T follicular helper cell (primary cell): ENCODE data around the gene USP2.

Source experiments
- DNase-seq: peaks from one replicate; pipeline ENCODE4 v3.0.0-alpha.2; 2020; ENCODE audit warnings: low read depth

The USP2 gene

DNA sequence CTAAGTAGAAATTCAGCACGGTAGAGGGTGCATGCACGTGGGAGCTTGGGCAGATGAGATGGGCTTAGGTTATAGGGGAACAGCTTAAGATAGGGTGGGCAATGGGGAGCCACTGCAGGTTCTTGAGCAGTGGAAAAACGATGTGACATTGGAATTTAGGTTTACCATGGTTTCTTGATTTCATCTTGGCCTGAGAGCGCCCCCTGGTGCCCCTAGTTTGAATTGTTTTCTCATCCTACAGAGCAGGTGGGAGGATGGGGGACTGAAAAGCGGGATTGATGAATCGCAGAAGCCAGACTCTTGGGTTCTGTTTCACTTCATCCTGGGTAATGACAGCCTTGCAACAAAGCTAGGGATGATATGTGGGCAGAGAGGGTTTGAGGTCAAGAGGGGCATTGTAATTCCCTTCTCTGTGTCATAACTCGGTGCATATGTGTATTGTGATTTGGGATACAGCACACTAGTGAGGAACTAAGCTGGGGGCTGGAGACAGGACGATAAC, 57.9 kb downstream of the USP2 start:
- DNase-seq, result peak; percentile 70

- no peak for DNase-seq
Observed at GRCh38 chr11:119322921-119323531, 58.5 kb downstream of the USP2 start.

GRCh38 chr11:119322360-119322739, 59.1 kb downstream of the USP2 start:
- DNase-seq, result no peak

DNA sequence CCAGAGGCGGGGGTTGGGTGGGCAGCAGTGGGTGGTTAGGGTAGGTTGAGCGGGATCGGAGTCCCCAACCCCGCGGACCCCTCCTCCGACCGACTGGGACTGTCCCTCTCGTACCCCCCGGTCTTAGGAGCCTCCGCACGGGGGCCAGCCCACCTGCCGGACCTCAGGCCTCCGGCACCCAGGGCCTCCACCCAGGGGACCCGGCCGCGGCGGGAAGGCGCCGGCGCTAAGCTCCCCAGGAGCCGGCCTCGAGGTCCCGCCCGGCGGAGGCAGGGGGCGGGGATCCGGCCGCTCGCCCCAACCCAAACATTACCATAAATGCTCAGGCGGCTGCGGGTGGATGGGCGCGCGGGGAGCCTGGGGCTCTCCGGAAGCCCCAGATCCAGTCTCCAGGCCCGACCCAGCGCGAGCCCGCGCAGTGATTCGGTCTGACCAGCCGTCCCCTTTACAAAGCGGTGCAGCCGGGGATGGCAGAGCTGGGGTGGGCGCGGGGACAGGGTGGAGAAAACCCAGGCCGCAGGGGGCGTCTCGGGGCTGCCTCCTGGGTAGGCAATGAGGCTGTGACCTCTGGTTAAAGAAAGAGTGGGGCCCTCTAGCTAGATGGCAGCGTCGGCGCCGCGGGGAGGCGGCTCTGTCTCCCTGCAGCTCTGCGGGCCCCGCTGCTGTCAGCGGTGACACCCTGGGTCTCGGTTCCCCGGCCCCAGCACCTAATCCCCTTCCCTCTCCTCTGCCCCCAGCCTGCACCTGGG, 60.5 kb downstream of the USP2 start:
- DNase-seq, result no peak

DNA sequence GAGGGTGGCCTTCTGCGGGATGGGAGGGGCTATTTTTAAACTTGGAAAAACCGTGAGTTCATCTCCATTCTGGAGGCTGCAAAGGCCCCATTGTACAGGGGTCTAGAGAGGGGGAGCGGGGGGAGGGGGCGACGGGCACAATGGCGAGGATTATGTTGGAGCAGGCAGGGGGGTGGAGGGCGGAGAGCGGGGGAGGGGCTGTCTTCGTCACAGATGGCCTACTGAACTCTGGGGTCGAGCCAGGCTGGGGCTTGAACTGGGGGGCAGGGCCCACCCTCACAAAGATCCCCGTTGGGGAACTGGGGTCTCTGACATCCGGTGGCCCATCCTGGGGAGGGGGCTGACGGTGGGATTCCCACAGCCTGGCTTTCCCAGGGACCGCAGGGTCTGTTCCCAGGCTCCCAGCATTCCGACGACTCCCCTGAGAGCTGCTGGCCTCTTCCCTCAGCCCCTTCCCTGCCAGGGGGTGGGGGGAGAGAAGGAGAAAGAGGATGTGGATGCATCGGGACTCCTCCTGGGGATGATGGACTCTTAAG, 61.2 kb downstream of the USP2 start:
- no peak for DNase-seq

DNA sequence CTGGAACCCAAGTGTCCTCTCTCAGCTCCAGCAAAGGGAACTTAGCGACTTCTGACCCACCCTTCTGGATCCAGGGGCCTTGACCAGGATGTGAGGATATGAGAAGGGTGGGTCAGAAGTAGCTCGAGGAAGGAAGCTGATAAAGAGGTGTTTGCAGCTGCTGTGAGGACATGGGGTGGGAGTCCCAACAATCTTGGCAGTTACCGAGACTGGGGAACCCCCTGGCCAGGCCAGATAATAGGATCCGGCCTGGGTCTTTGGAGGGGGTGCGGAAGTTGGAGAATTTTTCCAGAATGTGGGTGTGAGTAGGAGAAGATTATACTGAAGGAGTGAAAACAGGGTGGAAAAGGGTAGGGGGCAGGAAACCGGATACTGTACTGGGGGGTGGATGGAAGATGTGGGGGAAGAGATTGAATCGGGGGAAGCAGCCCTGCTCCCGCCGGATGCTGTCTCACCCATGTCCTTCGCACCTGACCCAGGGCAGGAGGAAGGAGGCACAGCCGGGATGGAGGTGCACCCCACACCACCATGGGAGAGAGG, 61.7 kb downstream of the USP2 start:
- no peak for DNase-seq

GRCh38 chr11:119319136-119319699, 62.3 kb downstream of the USP2 start:
- DNase-seq, result no peak

DNA sequence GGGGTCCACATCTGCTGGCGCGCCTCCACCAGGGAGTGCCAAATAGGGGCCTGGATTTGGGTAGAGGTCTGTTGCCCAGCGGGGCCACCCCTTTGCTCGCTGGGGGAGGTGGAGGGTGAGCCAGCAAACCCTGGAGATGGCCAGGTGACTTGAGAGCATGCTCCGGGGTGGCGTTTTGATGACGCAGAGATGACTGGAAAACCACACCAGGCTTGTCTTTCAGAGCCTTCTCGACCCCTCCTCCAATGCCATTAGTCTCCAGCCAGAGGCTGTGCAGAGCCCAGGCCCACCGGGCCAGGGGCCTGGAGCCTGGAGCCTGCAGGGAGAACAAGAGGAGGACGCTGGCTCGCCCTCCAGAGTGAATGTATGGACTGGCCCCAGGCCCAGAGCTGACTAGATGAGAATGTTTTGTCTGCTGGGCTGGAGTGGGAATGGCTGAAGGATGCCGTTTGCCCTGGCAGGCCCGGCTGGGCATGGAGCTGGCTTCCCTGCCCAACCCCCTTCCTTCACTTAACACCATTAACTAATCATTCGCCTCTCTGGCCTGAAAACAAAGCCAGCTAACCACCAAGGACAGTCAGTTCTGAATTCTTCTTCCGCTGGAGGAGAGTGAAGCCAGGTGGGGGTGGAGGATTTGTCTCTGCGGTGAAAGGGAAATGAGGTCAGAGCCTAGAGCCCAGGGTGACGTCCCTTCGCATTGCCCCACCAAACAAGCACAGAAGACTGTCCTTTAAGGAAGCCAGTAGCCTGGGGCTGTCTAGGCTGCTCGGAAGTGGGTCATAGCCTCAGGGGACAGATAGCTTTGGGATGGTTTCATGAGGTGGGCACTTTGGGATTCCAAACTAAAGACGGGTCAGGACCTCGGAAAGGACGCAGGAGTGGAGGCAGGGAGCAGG, 63.0 kb downstream of the USP2 start:
- no peak for DNase-seq

DNA sequence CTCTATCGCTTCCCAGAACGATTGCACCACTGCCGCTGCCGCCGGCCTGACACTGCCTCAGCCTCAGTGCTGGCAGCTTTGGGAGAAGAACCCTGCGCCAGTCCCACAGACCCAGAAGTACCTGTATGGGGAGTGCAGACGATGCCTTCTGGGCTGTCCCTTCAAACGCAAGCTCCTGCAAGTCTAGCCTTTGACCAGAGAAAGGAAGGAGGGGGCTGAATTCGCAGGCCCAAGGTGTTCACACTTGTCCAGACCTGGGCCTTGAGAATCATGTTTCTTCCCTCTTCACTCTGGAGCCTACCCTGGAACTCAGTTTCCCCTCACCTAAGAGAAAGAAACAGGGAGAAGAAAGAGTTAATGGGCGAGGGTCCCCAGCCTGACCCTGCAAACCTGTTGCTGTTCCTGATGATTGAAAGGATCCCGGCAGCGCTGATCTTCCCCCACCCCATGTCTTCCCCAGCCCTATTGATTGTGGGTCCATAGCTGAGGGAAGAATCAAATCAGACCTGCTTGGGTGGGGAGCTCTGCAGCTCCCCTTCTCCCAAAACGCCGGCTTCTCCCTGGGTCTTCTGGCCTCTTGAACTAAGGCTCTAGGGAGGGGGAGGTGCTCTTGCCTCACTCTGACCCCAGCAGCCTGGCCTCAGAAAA, 63.8 kb downstream of the USP2 start:
- DNase-seq, result no peak

- no peak for DNase-seq
Observed at GRCh38 chr11:119316729-119317591, 64.5 kb downstream of the USP2 start, which contains the start of gene MCAM. Gene MCAM, minus strand, starts transcription at chr11:119317130. Its CDS starts 29 bp downstream, at chr11:119317101.

- no peak for DNase-seq
Observed at GRCh38 chr11:119316016-119316728, 65.3 kb downstream of the USP2 start.

- no peak for DNase-seq
Observed at GRCh38 chr11:119315131-119316015, 66.1 kb downstream of the USP2 start.

GRCh38 chr11:119314726-119315125, 66.8 kb downstream of the USP2 start:
- DNase-seq, result no peak

DNA sequence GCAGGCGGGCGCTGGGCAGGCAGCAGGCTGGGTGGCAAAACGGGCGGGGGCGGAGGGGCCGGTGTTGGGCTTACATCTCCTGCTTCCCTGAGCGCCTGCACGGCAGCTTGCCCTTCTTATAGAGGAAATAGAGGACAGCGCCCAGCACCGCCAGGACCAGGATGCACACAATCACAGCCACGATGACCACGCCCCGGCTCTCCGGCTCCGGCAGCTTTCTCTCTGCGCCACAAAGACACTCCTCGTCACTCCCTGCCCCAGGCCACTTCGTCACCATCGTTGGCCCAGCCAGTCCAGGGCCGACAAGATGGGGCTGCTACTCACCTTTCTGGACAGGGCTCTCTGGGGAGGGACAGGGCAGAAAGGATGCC, 70.8 kb downstream of the USP2 start:
- DNase-seq, result no peak

- no peak for DNase-seq
Observed at GRCh38 chr11:119309953-119310681, 71.4 kb downstream of the USP2 start.

DNA sequence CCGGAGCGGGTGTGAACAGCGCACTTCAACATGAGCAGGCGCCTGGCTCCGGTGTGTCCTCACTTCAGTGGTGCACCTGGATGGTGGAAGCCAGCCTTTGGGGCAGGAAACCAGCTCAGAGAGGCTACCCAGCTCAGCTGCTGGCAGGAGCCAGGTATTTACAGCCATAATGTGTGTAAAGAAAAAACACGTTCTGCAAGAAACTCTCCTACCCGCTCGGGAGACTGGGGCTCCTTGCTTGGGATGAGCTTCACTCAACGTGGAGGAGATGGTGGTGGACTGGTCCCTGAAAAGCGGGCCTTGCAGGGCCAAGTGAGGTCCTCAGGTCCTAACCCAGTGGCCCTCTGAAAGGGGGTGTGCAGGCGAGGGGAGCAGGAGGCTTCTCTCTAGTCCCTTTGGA, 72.1 kb downstream of the USP2 start:
- DNase-seq, result no peak

- no peak for DNase-seq
Observed at GRCh38 chr11:119307974-119308373, 73.5 kb downstream of the USP2 start.

DNA sequence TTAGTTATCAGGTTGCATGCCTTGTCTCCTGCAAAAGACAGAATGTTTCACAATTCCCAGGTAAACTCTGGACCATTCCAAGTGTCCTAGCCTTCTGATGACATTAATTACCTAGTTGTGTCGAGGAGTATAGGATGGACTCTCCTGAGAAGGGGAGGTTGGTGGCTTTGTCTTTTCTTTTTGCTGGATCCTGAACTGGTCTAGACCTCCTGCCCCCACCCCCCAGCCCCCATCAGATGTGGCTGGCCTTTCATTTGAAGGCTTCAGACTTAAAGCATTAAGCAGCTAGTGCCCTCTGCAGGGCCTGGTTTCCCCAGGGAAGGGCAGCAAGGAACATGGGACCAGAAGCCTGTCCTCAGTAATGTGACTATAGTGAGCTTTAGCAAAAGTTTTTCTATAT, 74.3 kb downstream of the USP2 start:
- DNase-seq, result no peak
